Hepatocyte (in vitro differentiated cells): ENCODE data around the gene DLGAP4. TPM values are rescaled to one million over a fixed set of nuclear protein-coding genes. Genes with fewer than 3 reads are reported as not detected.
A peak's percentile ranks its signal among the peaks of the same experiment; 100 is the strongest.

Experiments used
- DNase-seq: peaks from one replicate; pipeline ENCODE4 v3.0.0-alpha.2; 2016; ENCODE audit warnings: low spot score
- H2AFZ ChIP-seq: fragments of 200-600 bp; sonication (generic); 2 replicates; pipeline ENCODE4 v1.6.0; 2016; ENCODE audit warnings: antibody characterized with exemption, mild to moderate bottlenecking
- H3K27ac ChIP-seq: fragments of 200-600 bp; sonication (generic); 2 replicates; pipeline ENCODE4 v1.5.1; 2016; ENCODE audit warnings: mild to moderate bottlenecking
- H3K27me3 ChIP-seq: fragments of 200-600 bp; sonication (generic); 2 replicates; pipeline ENCODE4 v1.6.1; 2016
- H3K36me3 ChIP-seq: fragments of 200-600 bp; sonication (generic); replicated peaks from 2 replicates; pipeline ENCODE4 v1.5.1; 2016; ENCODE audit warnings: low read depth; ENCODE audit not compliant: insufficient read depth
- H3K4me1 ChIP-seq: fragments of 200-600 bp; sonication (generic); 2 replicates; pipeline ENCODE4 v1.5.1; 2016; ENCODE audit warnings: mild to moderate bottlenecking, moderate library complexity; ENCODE audit not compliant: insufficient read depth
- H3K4me2 ChIP-seq: fragments of 200-600 bp; sonication (generic); 2 replicates; pipeline ENCODE4 v1.6.0; 2016
- H3K4me3 ChIP-seq: fragments of 200-600 bp; sonication (generic); 2 replicates; pipeline ENCODE4 v1.5.1; 2016; ENCODE audit warnings: mild to moderate bottlenecking
- H3K79me2 ChIP-seq: fragments of 200-600 bp; sonication (generic); 2 replicates; pipeline ENCODE4 v1.6.0; 2017; ENCODE audit warnings: mild to moderate bottlenecking
- H3K9me2 ChIP-seq: fragments of 200-600 bp; sonication (generic); replicated peaks from 2 replicates; pipeline ENCODE4 v1.6.0; 2017; ENCODE audit warnings: mild to moderate bottlenecking; ENCODE audit not compliant: insufficient read depth
- H3K9me3 ChIP-seq: fragments of 200-600 bp; sonication (generic); 2 replicates; pipeline ENCODE4 v1.5.1; 2016; ENCODE audit warnings: low read depth, mild to moderate bottlenecking
- H4K20me1 ChIP-seq: fragments of 200-600 bp; sonication (generic); 2 replicates; pipeline ENCODE4 v1.6.0; 2016; ENCODE audit warnings: mild to moderate bottlenecking; ENCODE audit not compliant: insufficient read depth, poor library complexity, severe bottlenecking
- EZH2 ChIP-seq: fragments of 200-600 bp; sonication (generic); IDR thresholded peaks from 2 replicates; pipeline ENCODE4 v1.6.1; 2016; ENCODE audit warnings: antibody characterized with exemption, mild to moderate bottlenecking, borderline replicate concordance
- EZH2phosphoT487 ChIP-seq: fragments of 200-600 bp; sonication (generic); IDR thresholded peaks from one replicate; pipeline ENCODE4 v1.6.1; 2018; ENCODE audit warnings: antibody characterized with exemption, mild to moderate bottlenecking, low read depth, moderate library complexity; ENCODE audit not compliant: unreplicated experiment, severe bottlenecking
- WGBS: methylation state at CpG from one replicate; pipeline ENCODE4 v1.1.6; 2016; ENCODE audit warnings: low lambda C conversion rate; ENCODE audit errors: missing lambda C conversion rate; 5-methylcytosine and 5-hydroxymethylcytosine counted together
- polyA plus RNA-seq: library from polyadenylated mRNA; unstranded; fragments of >200 nt; fragmentation: Nextera tagmentation; extraction: Ambion mirVana; gene quantifications from 2 replicates; pipeline ENCODE4 v1.2.1, GENCODE V29; 2016
- total RNA-seq: library from RNA; depleted of rRNA; stranded (reverse); fragments of >200 nt; gene quantifications from 2 replicates; pipeline ENCODE4 v1.2.3, GENCODE V29; 2014
- TF ChIP-seq, protein P1 (sequence below): fragments of 200-600 bp; sonication (generic); IDR thresholded peaks from 2 replicates; pipeline ENCODE4 v1.5.1; 2016; ENCODE audit warnings: antibody characterized with exemption, mild to moderate bottlenecking; ENCODE audit not compliant: poor library complexity

The DLGAP4 gene
- total and polyA plus RNA-seq, 2 experiments from 2014 or later = 16.5 to 39.4 TPM

DNA sequence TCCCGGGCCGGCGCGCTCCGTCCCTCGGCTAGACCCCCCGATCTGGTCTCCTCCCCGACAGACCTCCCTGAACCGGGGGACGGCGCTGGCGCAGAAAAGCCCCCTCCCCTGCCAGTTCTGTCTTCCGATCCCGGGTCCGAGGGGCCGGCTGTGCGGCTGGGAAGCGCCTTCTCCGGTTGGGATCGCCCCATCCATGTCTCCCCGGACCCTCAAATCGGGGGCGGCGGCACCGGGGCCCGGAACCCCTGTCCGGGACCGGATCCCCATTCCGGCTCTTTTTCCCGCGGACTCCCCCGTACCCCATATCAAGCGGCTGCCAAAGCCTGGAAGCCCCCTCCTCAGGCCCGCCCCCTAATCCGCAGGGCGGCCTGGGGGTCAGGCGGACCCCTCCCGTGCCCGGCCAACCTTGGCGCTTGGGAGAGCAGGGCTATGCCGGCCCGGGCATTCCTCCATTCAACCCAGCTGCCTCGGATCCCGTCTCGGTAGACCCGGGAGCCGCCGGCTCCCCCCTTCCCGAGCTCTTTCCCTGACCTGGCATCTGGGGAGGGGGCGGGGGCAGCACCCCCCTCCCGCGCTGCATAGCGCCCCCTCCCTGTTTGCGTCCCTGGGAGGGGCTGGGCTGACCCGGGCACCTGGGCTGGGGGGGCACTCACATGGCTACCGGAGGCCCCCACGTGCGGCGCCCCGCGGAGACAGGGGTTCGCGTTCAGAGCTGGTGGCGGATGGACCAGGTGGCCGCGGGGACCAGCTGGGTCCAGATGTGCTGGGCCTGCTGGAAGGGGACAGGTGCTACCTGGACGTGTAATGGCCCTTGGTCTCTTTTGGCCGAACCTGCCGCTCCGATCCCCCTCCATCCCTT is 643 bp downstream of the DLGAP4 start:
- WGBS = 4% methylated on average over 25 of the region's 70 CpGs
- peaks cover 83% of the 10 kb centered on the region for H3K27me3 ChIP-seq
- H3K79me2 ChIP-seq = no peaks in the 10 kb centered on the region
- H3K4me2 ChIP-seq = peak overlapping the region; percentile 91
- H3K27ac ChIP-seq = no peak overlapping the region
- H3K4me1 ChIP-seq = peaks cover 3% of the 10 kb centered on the region
- no peak overlapping the region for H2AFZ ChIP-seq
- H3K36me3 ChIP-seq = no peaks in the 10 kb centered on the region
- H3K4me3 ChIP-seq = no peak overlapping the region
- no peaks in the 10 kb centered on the region for H3K9me2 ChIP-seq
- TF ChIP-seq EZH2phosphoT487 (no peak), EZH2 (peak; percentile 87)
- H4K20me1 ChIP-seq = no peaks in the 10 kb centered on the region
- H3K9me3 ChIP-seq = no peaks in the 10 kb centered on the region
- no peak for DNase-seq

- H3K79me2 ChIP-seq = no peaks in the 10 kb centered on the region
- no peak overlapping the region for H3K4me2 ChIP-seq
- no peak overlapping the region for H2AFZ ChIP-seq
- no peak overlapping the region for H3K4me3 ChIP-seq
- H3K9me2 ChIP-seq = no peaks in the 10 kb centered on the region
- no peak for DNase-seq
- no peak overlapping the region for H3K27ac ChIP-seq
- H4K20me1 ChIP-seq = no peaks in the 10 kb centered on the region
- peaks cover 3% of the 10 kb centered on the region for H3K4me1 ChIP-seq
- H3K27me3 ChIP-seq = peaks cover 80% of the 10 kb centered on the region
- TF ChIP-seq EZH2phosphoT487 = peak; percentile 27
- TF ChIP-seq, protein P1, sequence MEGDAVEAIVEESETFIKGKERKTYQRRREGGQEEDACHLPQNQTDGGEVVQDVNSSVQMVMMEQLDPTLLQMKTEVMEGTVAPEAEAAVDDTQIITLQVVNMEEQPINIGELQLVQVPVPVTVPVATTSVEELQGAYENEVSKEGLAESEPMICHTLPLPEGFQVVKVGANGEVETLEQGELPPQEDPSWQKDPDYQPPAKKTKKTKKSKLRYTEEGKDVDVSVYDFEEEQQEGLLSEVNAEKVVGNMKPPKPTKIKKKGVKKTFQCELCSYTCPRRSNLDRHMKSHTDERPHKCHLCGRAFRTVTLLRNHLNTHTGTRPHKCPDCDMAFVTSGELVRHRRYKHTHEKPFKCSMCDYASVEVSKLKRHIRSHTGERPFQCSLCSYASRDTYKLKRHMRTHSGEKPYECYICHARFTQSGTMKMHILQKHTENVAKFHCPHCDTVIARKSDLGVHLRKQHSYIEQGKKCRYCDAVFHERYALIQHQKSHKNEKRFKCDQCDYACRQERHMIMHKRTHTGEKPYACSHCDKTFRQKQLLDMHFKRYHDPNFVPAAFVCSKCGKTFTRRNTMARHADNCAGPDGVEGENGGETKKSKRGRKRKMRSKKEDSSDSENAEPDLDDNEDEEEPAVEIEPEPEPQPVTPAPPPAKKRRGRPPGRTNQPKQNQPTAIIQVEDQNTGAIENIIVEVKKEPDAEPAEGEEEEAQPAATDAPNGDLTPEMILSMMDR = no peak
- H3K36me3 ChIP-seq = no peaks in the 10 kb centered on the region
- 47% methylated on average over 21 of the region's 21 CpGs for WGBS
- H3K9me3 ChIP-seq = no peaks in the 10 kb centered on the region
Observed at GRCh38 chr20:36307412-36308325, 1.5 kb downstream of the DLGAP4 start.

DNA sequence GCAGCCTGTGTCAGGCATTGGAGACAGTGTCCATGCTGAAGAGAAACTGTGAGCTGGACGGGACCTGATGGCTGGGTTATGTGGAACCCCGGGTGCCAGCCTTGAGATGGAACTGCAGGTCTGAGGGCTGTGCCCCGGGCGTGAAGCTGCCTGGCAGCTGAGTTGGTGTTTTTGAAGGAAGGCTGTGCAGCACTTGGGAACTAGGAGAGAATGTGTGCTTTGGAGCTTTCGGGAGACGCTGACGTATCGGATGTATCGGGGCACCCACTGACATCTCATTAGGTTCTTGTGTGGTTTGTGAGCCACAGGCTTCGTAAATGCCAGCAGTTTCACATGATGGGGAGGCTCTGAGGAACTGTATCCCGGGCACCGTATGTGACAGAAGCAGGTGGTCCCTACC is 2.2 kb downstream of the DLGAP4 start:
- Histone ChIP-seq H3K9me3 (no peaks in the 10 kb centered on the region), H3K4me1 (peaks cover 3% of the 10 kb centered on the region), H3K79me2 (no peaks in the 10 kb centered on the region), H2AFZ (no peak overlapping the region), H4K20me1 (no peaks in the 10 kb centered on the region), H3K9me2 (no peaks in the 10 kb centered on the region), H3K4me2 (no peak overlapping the region), H3K4me3 (no peak overlapping the region), H3K27ac (no peak overlapping the region), H3K36me3 (no peaks in the 10 kb centered on the region), H3K27me3 (peaks cover 74% of the 10 kb centered on the region)
- DNase-seq = no peak
- TF ChIP-seq EZH2 = no peak
- TF ChIP-seq, protein P1 = no peak
- no peak for TF ChIP-seq EZH2phosphoT487
- 91% methylated on average over 12 of the region's 12 CpGs for WGBS
